DOHH2 (cell line): ENCODE results near the gene TMEM176A.

Experiments used
- H3F3A ChIP-seq: fragments of 200-600 bp; sonication (generic), shearing (Covaris generic); 2 replicates; pipeline ENCODE4 v1.6.0; 2016; ENCODE audit warnings: antibody characterized with exemption, mild to moderate bottlenecking; ENCODE audit not compliant: control insufficient read depth, insufficient read depth
- H3K27ac ChIP-seq: fragments of 200-600 bp; sonication (generic); 2 replicates; pipeline ENCODE4 v1.5.1; 2014; ENCODE audit warnings: low read depth, mild to moderate bottlenecking, low read length, moderate library complexity
- H3K27me3 ChIP-seq: fragments of 200-600 bp; sonication (generic); 2 replicates; pipeline ENCODE4 v1.6.1; 2014; ENCODE audit warnings: mild to moderate bottlenecking, low read length, mixed read lengths; ENCODE audit not compliant: control insufficient read depth
- H3K36me3 ChIP-seq: fragments of 200-600 bp; sonication (generic); 2 replicates; pipeline ENCODE4 v1.6.1; 2014; ENCODE audit warnings: mild to moderate bottlenecking, low read length, moderate library complexity, mixed read lengths; ENCODE audit not compliant: control insufficient read depth
- H3K4me1 ChIP-seq: fragments of 200-600 bp; sonication (generic); 2 replicates; pipeline ENCODE4 v1.6.1; 2014; ENCODE audit warnings: mild to moderate bottlenecking, low read length, mixed read lengths; ENCODE audit not compliant: control insufficient read depth
- H3K4me2 ChIP-seq: fragments of 200-600 bp; sonication (generic); 2 replicates; pipeline ENCODE4 v1.6.0; 2014; ENCODE audit warnings: mild to moderate bottlenecking, low read length, moderate library complexity
- H3K4me3 ChIP-seq: fragments of 200-600 bp; sonication (generic); 2 replicates; pipeline ENCODE4 v1.5.1; 2014; ENCODE audit warnings: mild to moderate bottlenecking, low read length, mixed read lengths
- H3K79me2 ChIP-seq: fragments of 200-600 bp; sonication (generic); 2 replicates; pipeline ENCODE4 v1.6.1; 2014; ENCODE audit warnings: mild to moderate bottlenecking, low read length, mixed read lengths; ENCODE audit not compliant: control insufficient read depth
- H3K9me2 ChIP-seq: fragments of 200-600 bp; sonication (generic); replicated peaks from 2 replicates; pipeline ENCODE4 v1.6.1; 2014; ENCODE audit warnings: mild to moderate bottlenecking, low read length, mixed read lengths; ENCODE audit not compliant: control insufficient read depth
- H3K9me3 ChIP-seq: fragments of 200-600 bp; sonication (generic); 2 replicates; pipeline ENCODE4 v1.6.1; 2014; ENCODE audit warnings: antibody characterized with exemption, low read length, mixed read lengths; ENCODE audit not compliant: control insufficient read depth, insufficient read depth
- H4K20me1 ChIP-seq: fragments of 200-600 bp; sonication (generic); 2 replicates; pipeline ENCODE4 v1.6.0; 2014; ENCODE audit warnings: low read depth, mild to moderate bottlenecking, antibody characterized with exemption, low read length, moderate library complexity; ENCODE audit not compliant: control insufficient read depth, insufficient read depth
- EZH2phosphoT487 ChIP-seq: fragments of 200-600 bp; sonication (generic); IDR thresholded peaks from 2 replicates; pipeline ENCODE4 v1.6.1; 2017; ENCODE audit warnings: borderline replicate concordance, mild to moderate bottlenecking, antibody characterized with exemption, low read length, moderate library complexity, mixed read lengths
- TF ChIP-seq, protein P1 (sequence below): fragments of 200-600 bp; sonication (generic); IDR thresholded peaks from one replicate; pipeline ENCODE4 v1.5.1; 2014; ENCODE audit warnings: antibody characterized with exemption, mild to moderate bottlenecking, low read depth, low read length; ENCODE audit not compliant: poor library complexity, severe bottlenecking

The TMEM176A gene

DNA sequence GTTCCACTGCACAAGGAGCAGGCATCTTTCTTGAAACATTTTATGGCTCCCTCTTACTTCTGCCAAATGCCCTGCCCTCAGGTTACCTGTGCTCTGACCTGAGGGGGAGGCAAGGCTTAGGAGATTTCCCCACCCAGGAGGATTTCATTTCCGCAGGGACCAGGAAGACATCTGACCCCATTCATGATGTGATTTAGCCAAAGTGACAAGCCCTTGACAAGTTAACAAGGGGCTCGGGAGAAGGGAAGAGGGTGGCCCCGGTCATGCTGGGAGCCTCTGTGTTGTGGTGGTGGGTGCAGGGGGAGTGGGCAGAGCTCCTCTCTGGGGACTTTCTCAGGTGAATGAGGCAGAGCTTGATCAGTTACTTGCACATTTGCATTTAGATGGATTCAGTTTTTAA lies 44.4 kb upstream of the TMEM176A start:
- H3K79me2 ChIP-seq: no peaks in the 10 kb centered on the region
- H4K20me1 ChIP-seq: no peaks in the 10 kb centered on the region
- no peaks in the 10 kb centered on the region; the same call in 1 of the 2 replicates for H3K27me3 ChIP-seq
- H3K9me2 ChIP-seq: no peaks in the 10 kb centered on the region
- no peaks in the 10 kb centered on the region for H3K9me3 ChIP-seq
- H3K27ac ChIP-seq: no peak overlapping the region
- no peak overlapping the region for H3K4me2 ChIP-seq
- no peaks in the 10 kb centered on the region for H3F3A ChIP-seq
- no peaks in the 10 kb centered on the region for H3K4me1 ChIP-seq
- no peak for TF ChIP-seq EZH2phosphoT487
- TF ChIP-seq, protein P1, sequence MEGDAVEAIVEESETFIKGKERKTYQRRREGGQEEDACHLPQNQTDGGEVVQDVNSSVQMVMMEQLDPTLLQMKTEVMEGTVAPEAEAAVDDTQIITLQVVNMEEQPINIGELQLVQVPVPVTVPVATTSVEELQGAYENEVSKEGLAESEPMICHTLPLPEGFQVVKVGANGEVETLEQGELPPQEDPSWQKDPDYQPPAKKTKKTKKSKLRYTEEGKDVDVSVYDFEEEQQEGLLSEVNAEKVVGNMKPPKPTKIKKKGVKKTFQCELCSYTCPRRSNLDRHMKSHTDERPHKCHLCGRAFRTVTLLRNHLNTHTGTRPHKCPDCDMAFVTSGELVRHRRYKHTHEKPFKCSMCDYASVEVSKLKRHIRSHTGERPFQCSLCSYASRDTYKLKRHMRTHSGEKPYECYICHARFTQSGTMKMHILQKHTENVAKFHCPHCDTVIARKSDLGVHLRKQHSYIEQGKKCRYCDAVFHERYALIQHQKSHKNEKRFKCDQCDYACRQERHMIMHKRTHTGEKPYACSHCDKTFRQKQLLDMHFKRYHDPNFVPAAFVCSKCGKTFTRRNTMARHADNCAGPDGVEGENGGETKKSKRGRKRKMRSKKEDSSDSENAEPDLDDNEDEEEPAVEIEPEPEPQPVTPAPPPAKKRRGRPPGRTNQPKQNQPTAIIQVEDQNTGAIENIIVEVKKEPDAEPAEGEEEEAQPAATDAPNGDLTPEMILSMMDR: no peak
- H3K36me3 ChIP-seq: no peaks in the 10 kb centered on the region
- no peak overlapping the region for H3K4me3 ChIP-seq

DNA sequence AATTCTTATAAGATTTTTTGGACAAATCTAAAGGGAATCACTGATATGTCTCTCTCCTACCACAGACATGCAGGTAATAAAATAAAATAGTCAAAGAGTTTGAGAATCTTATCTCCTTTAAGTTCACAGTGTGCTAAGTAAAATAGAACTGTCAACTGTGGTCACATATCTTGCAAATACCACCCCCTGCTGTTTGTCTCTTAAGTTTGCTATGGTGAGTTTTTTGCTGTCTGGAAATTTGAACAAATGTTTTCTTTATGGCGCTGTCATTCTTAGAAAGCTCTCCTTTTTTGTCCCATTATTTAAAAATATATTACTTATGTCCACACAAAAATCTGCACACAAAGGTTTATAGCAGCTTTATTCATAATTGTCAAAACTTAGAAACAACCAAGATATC lies 43.7 kb upstream of the TMEM176A start:
- Histone ChIP-seq H3K4me3 (no peak overlapping the region), H3K36me3 (no peaks in the 10 kb centered on the region), H3F3A (no peaks in the 10 kb centered on the region), H3K4me1 (no peaks in the 10 kb centered on the region), H3K9me2 (no peaks in the 10 kb centered on the region), H3K27ac (no peak overlapping the region), H3K9me3 (no peaks in the 10 kb centered on the region), H4K20me1 (no peaks in the 10 kb centered on the region), H3K27me3 (no peaks in the 10 kb centered on the region; the same call in 1 of the 2 replicates), H3K4me2 (no peak overlapping the region), H3K79me2 (no peaks in the 10 kb centered on the region)
- TF ChIP-seq, protein P1: no peak
- no peak for TF ChIP-seq EZH2phosphoT487

DNA sequence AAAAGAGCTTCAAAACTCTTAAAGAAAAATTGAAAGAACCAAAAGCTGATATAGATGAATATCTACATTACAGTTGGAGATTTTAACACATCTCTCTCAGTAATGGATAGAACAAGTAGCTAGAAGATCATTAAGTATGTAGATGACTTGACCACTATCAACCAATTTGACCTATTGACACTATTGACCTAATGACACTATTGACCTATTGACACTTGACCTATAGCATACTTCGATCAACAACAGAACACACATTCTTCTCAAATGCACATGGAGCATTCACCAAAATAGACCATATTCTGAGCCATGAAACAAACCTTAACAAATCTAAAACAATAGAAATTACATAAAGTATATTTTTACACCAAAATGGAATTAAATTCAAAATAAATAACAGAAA lies 41.1 kb upstream of the TMEM176A start:
- H3K79me2 ChIP-seq: no peaks in the 10 kb centered on the region
- no peak overlapping the region for H3K4me3 ChIP-seq
- no peaks in the 10 kb centered on the region for H3K9me3 ChIP-seq
- H3K27me3 ChIP-seq: no peaks in the 10 kb centered on the region
- no peak overlapping the region for H3K4me2 ChIP-seq
- H3K9me2 ChIP-seq: no peaks in the 10 kb centered on the region
- H3K4me1 ChIP-seq: no peaks in the 10 kb centered on the region
- TF ChIP-seq EZH2phosphoT487: no peak
- TF ChIP-seq, protein P1: no peak
- no peaks in the 10 kb centered on the region for H3K36me3 ChIP-seq
- H3F3A ChIP-seq: no peaks in the 10 kb centered on the region
- no peak overlapping the region for H3K27ac ChIP-seq
- H4K20me1 ChIP-seq: no peaks in the 10 kb centered on the region

DNA sequence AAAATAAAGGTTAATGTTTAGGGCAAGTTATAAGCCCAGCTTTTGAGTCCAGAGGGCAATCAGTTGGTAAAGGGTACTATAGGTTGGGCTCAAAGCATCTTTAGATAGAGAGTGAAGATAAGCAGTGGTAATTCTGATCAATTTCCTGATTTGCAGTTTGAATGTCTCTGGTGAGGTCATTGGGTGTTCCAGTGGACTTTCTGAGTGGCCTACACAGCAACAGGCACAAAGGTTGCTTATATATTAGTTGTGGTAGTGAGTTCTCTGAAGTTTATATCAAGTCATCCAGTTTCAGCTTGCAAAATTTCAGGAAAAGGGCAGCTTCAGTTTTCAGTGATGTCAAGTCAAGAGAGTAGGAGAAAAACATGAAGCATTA lies 34.2 kb upstream of the TMEM176A start:
- no peaks in the 10 kb centered on the region for H3K27me3 ChIP-seq
- H3K9me3 ChIP-seq: no peaks in the 10 kb centered on the region
- no peak overlapping the region for H3K27ac ChIP-seq
- H3K4me1 ChIP-seq: no peaks in the 10 kb centered on the region
- H3K79me2 ChIP-seq: no peaks in the 10 kb centered on the region
- no peaks in the 10 kb centered on the region for H3F3A ChIP-seq
- no peak overlapping the region for H3K4me3 ChIP-seq
- H3K36me3 ChIP-seq: no peaks in the 10 kb centered on the region
- H4K20me1 ChIP-seq: no peaks in the 10 kb centered on the region
- H3K4me2 ChIP-seq: no peak overlapping the region
- H3K9me2 ChIP-seq: no peaks in the 10 kb centered on the region
- TF ChIP-seq, protein P1: no peak
- no peak for TF ChIP-seq EZH2phosphoT487
